CD8-positive, alpha-beta memory T cell (primary cell): ENCODE results near the gene SPCS3. TPM values are rescaled to one million over a fixed set of nuclear protein-coding genes. Genes with fewer than 3 reads are reported as not detected.
"Not testable (repeated sequence)": the region's sequence is repeated elsewhere in the genome, so short reads cannot be mapped to it uniquely, and the experiment has no call there.

Source experiments
- CTCF ChIA-PET: fragments of 350-600 bp; sonication (Branson Sonifier 250); formaldehyde crosslinking; loops from one replicate; lab custom pipeline; 2021; ENCODE audit warnings: antibody characterized with exemption; lab: Charles Lee
- POLR2A ChIA-PET: fragments of 350-600 bp; sonication (Branson Sonifier 250); formaldehyde crosslinking; loops from one replicate; lab custom pipeline; 2021; ENCODE audit warnings: antibody characterized with exemption; lab: Charles Lee
- DNase-seq, 5 donors: peaks; one replicate each; pipeline versions ENCODE4 v3.0.0 to v3.0.0-alpha.2; 2020 to 2022; ENCODE audit warnings: mixed read lengths in 1 of 5
- H3K27ac ChIP-seq: one replicate; pipeline ENCODE4 v1.7.0; 2013; ENCODE audit warnings: low read depth, mild to moderate bottlenecking, low read length, moderate library complexity
- H3K27me3 ChIP-seq: 2 replicates; pipeline ENCODE4 v1.7.0; 2013; ENCODE audit warnings: low read length, mild to moderate bottlenecking; ENCODE audit not compliant: insufficient read depth, poor library complexity, severe bottlenecking
- H3K36me3 ChIP-seq: 2 replicates; pipeline ENCODE4 v1.7.0; 2013; ENCODE audit warnings: mild to moderate bottlenecking, low read length, moderate library complexity; ENCODE audit not compliant: insufficient read depth
- H3K4me1 ChIP-seq: 2 replicates; pipeline ENCODE4 v1.7.0; 2013; ENCODE audit warnings: mild to moderate bottlenecking, low read length, moderate library complexity; ENCODE audit not compliant: insufficient read depth
- H3K4me3 ChIP-seq: 2 replicates; pipeline ENCODE4 v1.7.0; 2013; ENCODE audit warnings: mild to moderate bottlenecking, low read length
- H3K9me3 ChIP-seq: 2 replicates; pipeline ENCODE4 v1.7.0; 2013; ENCODE audit warnings: mild to moderate bottlenecking, low read length
- H3K27ac Mint-ChIP-seq, 8 donors: one replicate each; pipeline ENCODE4 v1.8.0; 2020 to 2021; ENCODE audit warnings: mixed read lengths in 8 of 8, mild to moderate bottlenecking in 6 of 8, inconsistent platforms in 3 of 8, moderate library complexity in 3 of 8
- H3K27me3 Mint-ChIP-seq, 2 donors: one replicate each; pipeline ENCODE4 v1.8.0; 2020 to 2021; ENCODE audit warnings: mixed read lengths in 2 of 2, mild to moderate bottlenecking in 1 of 2, moderate library complexity in 1 of 2
- H3K36me3 Mint-ChIP-seq, 3 donors: one replicate each; pipeline ENCODE4 v1.8.0; 2020 to 2021; ENCODE audit warnings: mixed read lengths in 3 of 3, inconsistent platforms in 1 of 3, mild to moderate bottlenecking in 1 of 3
- H3K4me1 Mint-ChIP-seq, 3 donors: one replicate each; pipeline ENCODE4 v1.8.0; 2020 to 2021; ENCODE audit warnings: mixed read lengths in 3 of 3, inconsistent platforms in 1 of 3, mild to moderate bottlenecking in 1 of 3
- H3K4me3 Mint-ChIP-seq, 7 donors: one replicate each; pipeline ENCODE4 v1.8.0; 2020 to 2021; ENCODE audit warnings: mixed read lengths in 7 of 7, mild to moderate bottlenecking in 6 of 7, moderate library complexity in 4 of 7, inconsistent platforms in 2 of 7
- H3K9me3 Mint-ChIP-seq, 5 donors: one replicate each; pipeline ENCODE4 v1.8.0; 2020 to 2022; ENCODE audit warnings: mixed read lengths in 5 of 5, mild to moderate bottlenecking in 3 of 5, moderate library complexity in 2 of 5, inconsistent platforms in 1 of 5
- polyA plus RNA-seq: library from polyadenylated mRNA; unstranded; fragments of 300-500 nt; fragmentation: Illumina TruSeq; gene quantifications from one replicate; pipeline ENCODE4 v1.2.3, GENCODE V29; 2021
- total RNA-seq, 2 experiments: library from RNA; stranded (reverse); gene quantifications; one replicate each; pipeline ENCODE4 v1.2.3, GENCODE V29; 2021

Gene SPCS3
- total and polyA plus RNA-seq, 3 experiments from 2014 or later: 58.8 to 180 (median 169) TPM

- H3K4me3 Mint-ChIP-seq, CTCF ChIA-PET, POLR2A ChIA-PET: not testable (repeated sequence)
Measured at GRCh38 chr4:176295907-176296306, 23.9 kb upstream of the SPCS3 start.

GRCh38 chr4:176298664-176299063 is 21.1 kb upstream of the SPCS3 start:
- H3K27ac ChIP-seq: no peak overlapping the region
- Mint-ChIP-seq H3K4me1 (no peaks in the 10 kb centered on the region), H3K27me3 (peaks cover 10 to 20% of the 10 kb centered on the region in 2 donors), H3K36me3 (no peaks in the 10 kb centered on the region), H3K9me3 (no peaks in the 10 kb centered on the region), H3K4me3 (no peak overlapping the region), H3K27ac (no peak overlapping the region)
- no peaks in the 10 kb centered on the region for H3K36me3 ChIP-seq
- CTCF ChIA-PET: no interaction called here
- no peaks in the 10 kb centered on the region for H3K4me1 ChIP-seq
- no peak overlapping the region for H3K4me3 ChIP-seq
- no peaks in the 10 kb centered on the region for H3K9me3 ChIP-seq
- H3K27me3 ChIP-seq: peaks cover 5% of the 10 kb centered on the region
- DNase-seq: no peak
- POLR2A ChIA-PET: no interaction called here

More at GRCh38 chr4:176295907-176296306, 23.9 kb upstream of the SPCS3 start:
- not testable (repeated sequence) for H3K36me3 Mint-ChIP-seq, H3K4me3 ChIP-seq, DNase-seq, H3K27ac Mint-ChIP-seq, H3K36me3 ChIP-seq, H3K27ac ChIP-seq, H3K4me1 Mint-ChIP-seq, H3K9me3 ChIP-seq, H3K27me3 ChIP-seq, H3K9me3 Mint-ChIP-seq, H3K4me1 ChIP-seq, H3K27me3 Mint-ChIP-seq

GRCh38 chr4:176300036-176300435 is 19.7 kb upstream of the SPCS3 start:
- POLR2A ChIA-PET: no interaction called here
- CTCF ChIA-PET: no interaction called here

GRCh38 chr4:176300565-176300964 is 19.2 kb upstream of the SPCS3 start:
- no peak overlapping the region for H3K27ac ChIP-seq
- Mint-ChIP-seq H3K27me3 (peaks cover 16 to 35% of the 10 kb centered on the region in 2 donors), H3K27ac (no peak overlapping the region), H3K4me1 (no peaks in the 10 kb centered on the region), H3K36me3 (no peaks in the 10 kb centered on the region), H3K9me3 (peaks cover 0 to 1% (median 0%) of the 10 kb centered on the region in 5 donors), H3K4me3 (no peak overlapping the region)
- ChIA-PET POLR2A (no interaction called here), CTCF (no interaction called here)
- DNase-seq: no peak
- peaks cover 5% of the 10 kb centered on the region for H3K27me3 ChIP-seq
- no peaks in the 10 kb centered on the region for H3K9me3 ChIP-seq
- no peak overlapping the region for H3K4me3 ChIP-seq
- no peaks in the 10 kb centered on the region for H3K36me3 ChIP-seq
- H3K4me1 ChIP-seq: no peaks in the 10 kb centered on the region

More at GRCh38 chr4:176300036-176300435, 19.7 kb upstream of the SPCS3 start:
- Mint-ChIP-seq H3K4me3 (no peak overlapping the region), H3K9me3 (peaks cover 0 to 1% (median 0%) of the 10 kb centered on the region in 5 donors), H3K27ac (no peak overlapping the region), H3K36me3 (no peaks in the 10 kb centered on the region), H3K4me1 (no peaks in the 10 kb centered on the region), H3K27me3 (peaks cover 16 to 31% of the 10 kb centered on the region in 2 donors)
- Histone ChIP-seq H3K36me3 (no peaks in the 10 kb centered on the region), H3K4me1 (no peaks in the 10 kb centered on the region), H3K27me3 (peaks cover 5% of the 10 kb centered on the region), H3K4me3 (no peak overlapping the region), H3K27ac (no peak overlapping the region), H3K9me3 (no peaks in the 10 kb centered on the region)
- no peak for DNase-seq

GRCh38 chr4:176302283-176303275 is 17.2 kb upstream of the SPCS3 start:
- H3K4me1 ChIP-seq: no peaks in the 10 kb centered on the region
- no peak overlapping the region for H3K27ac Mint-ChIP-seq
- peaks cover 5% of the 10 kb centered on the region for H3K27me3 ChIP-seq
- H3K4me3 ChIP-seq: no peak overlapping the region
- H3K27me3 Mint-ChIP-seq: peaks cover 27 to 47% of the 10 kb centered on the region in 2 donors
- no peaks in the 10 kb centered on the region for H3K36me3 ChIP-seq
- peaks cover 0 to 1% (median 0%) of the 10 kb centered on the region in 5 donors for H3K9me3 Mint-ChIP-seq
- DNase-seq: no peak
- ChIA-PET POLR2A (no interaction called here), CTCF (interaction anchor here (1.3 kb wide), 1 partner anchor 9 kb away, joined by 3 read pairs; no protein-coding TSS in a partner anchor)
- no peaks in the 10 kb centered on the region for H3K9me3 ChIP-seq
- no peaks in the 10 kb centered on the region for H3K36me3 Mint-ChIP-seq
- no peaks in the 10 kb centered on the region for H3K4me1 Mint-ChIP-seq
- no peak overlapping the region for H3K4me3 Mint-ChIP-seq
- no peak overlapping the region for H3K27ac ChIP-seq

GRCh38 chr4:176303938-176304337 is 15.8 kb upstream of the SPCS3 start:
- H3K27me3 ChIP-seq: peaks cover 5% of the 10 kb centered on the region
- no peaks in the 10 kb centered on the region for H3K4me1 Mint-ChIP-seq
- no peaks in the 10 kb centered on the region for H3K4me1 ChIP-seq
- peaks cover 0 to 1% (median 0%) of the 10 kb centered on the region in 5 donors for H3K9me3 Mint-ChIP-seq
- no peaks in the 10 kb centered on the region for H3K36me3 ChIP-seq
- H3K27ac Mint-ChIP-seq: no peak overlapping the region
- POLR2A ChIA-PET: no interaction called here
- H3K4me3 ChIP-seq: no peak overlapping the region
- H3K27me3 Mint-ChIP-seq: peaks cover 27 to 55% of the 10 kb centered on the region in 2 donors
- no peak overlapping the region for H3K4me3 Mint-ChIP-seq
- CTCF ChIA-PET: no interaction called here
- no peaks in the 10 kb centered on the region for H3K36me3 Mint-ChIP-seq
- DNase-seq: no peak
- H3K27ac ChIP-seq: no peak overlapping the region
- no peaks in the 10 kb centered on the region for H3K9me3 ChIP-seq

GRCh38 chr4:176306837-176307665 is 12.7 kb upstream of the SPCS3 start:
- Mint-ChIP-seq H3K4me3 (no peak overlapping the region), H3K36me3 (no peaks in the 10 kb centered on the region), H3K4me1 (no peaks in the 10 kb centered on the region), H3K9me3 (peaks cover 0 to 1% (median 0%) of the 10 kb centered on the region in 5 donors), H3K27me3 (peaks cover 27 to 50% of the 10 kb centered on the region in 2 donors), H3K27ac (no peak overlapping the region)
- Histone ChIP-seq H3K4me3 (no peak overlapping the region), H3K9me3 (no peaks in the 10 kb centered on the region), H3K4me1 (no peaks in the 10 kb centered on the region), H3K27me3 (peaks cover 5% of the 10 kb centered on the region), H3K27ac (no peak overlapping the region), H3K36me3 (no peaks in the 10 kb centered on the region)
- DNase-seq: no peak
- CTCF ChIA-PET: no interaction called here
- POLR2A ChIA-PET: no interaction called here

- no peak for DNase-seq
- POLR2A ChIA-PET: no interaction called here
- Histone ChIP-seq H3K4me3 (no peak overlapping the region), H3K9me3 (no peaks in the 10 kb centered on the region), H3K36me3 (no peaks in the 10 kb centered on the region), H3K4me1 (no peaks in the 10 kb centered on the region), H3K27me3 (peaks cover 5% of the 10 kb centered on the region), H3K27ac (no peak overlapping the region)
- H3K27me3 Mint-ChIP-seq: peaks cover 25 to 46% of the 10 kb centered on the region in 2 donors
- H3K27ac Mint-ChIP-seq: no peak overlapping the region
- H3K4me1 Mint-ChIP-seq: no peaks in the 10 kb centered on the region
- peaks cover 0 to 1% (median 0%) of the 10 kb centered on the region in 5 donors for H3K9me3 Mint-ChIP-seq
- CTCF ChIA-PET: no interaction called here
- no peaks in the 10 kb centered on the region for H3K36me3 Mint-ChIP-seq
- H3K4me3 Mint-ChIP-seq: no peak overlapping the region
Measured at GRCh38 chr4:176307666-176307930, 12.2 kb upstream of the SPCS3 start.
